Upper lobe of left lung (tissue), 4 donors: Measurements from ENCODE around the gene DENND10.

Experiments used
- EP300 ChIP-seq, 4 donors: sonication (generic); formaldehyde crosslinking; IDR thresholded peaks; one replicate each; pipeline ENCODE4 v1.5.1; 2017; ENCODE audit warnings: antibody characterized with exemption in 4 of 4, control low read depth in 2 of 4
- POLR2A ChIP-seq, 4 donors: fragments of 450-650 bp; IDR thresholded peaks; one replicate each; pipeline ENCODE4 v1.5.1; 2016 to 2017; ENCODE audit warnings: antibody characterized with exemption in 4 of 4, mild to moderate bottlenecking in 2 of 4
- TF ChIP-seq, protein P1 (sequence below), 6 experiments: fragments of 450-650 bp in 4 of 6; fragments of 200-600 bp in 2 of 6; sonication (generic) in 2 of 6; IDR thresholded peaks; one replicate each; pipeline ENCODE4 v1.5.1; 2016 to 2019; ENCODE audit warnings: antibody characterized with exemption in 6 of 6

DNA sequence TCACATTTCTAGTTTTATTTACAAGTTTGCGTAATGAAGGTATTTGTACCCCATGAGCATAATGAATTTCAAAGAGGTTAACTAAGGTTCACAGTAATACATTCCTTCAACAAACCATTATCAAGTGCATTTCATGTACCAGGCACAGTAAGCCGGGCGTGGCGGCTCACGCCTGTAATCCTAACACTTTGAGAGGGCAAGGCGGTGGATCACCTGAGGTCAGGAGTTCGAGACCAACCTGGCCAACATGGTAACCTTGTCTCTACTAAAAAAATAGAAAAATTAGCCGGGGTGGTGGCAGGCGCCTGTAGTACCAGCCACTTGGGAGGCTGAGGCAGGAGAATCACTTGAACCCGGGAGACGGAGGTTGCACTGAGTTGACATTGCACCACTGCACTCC lies 19.0 kb upstream of the DENND10 start:
- TF ChIP-seq, protein P1, sequence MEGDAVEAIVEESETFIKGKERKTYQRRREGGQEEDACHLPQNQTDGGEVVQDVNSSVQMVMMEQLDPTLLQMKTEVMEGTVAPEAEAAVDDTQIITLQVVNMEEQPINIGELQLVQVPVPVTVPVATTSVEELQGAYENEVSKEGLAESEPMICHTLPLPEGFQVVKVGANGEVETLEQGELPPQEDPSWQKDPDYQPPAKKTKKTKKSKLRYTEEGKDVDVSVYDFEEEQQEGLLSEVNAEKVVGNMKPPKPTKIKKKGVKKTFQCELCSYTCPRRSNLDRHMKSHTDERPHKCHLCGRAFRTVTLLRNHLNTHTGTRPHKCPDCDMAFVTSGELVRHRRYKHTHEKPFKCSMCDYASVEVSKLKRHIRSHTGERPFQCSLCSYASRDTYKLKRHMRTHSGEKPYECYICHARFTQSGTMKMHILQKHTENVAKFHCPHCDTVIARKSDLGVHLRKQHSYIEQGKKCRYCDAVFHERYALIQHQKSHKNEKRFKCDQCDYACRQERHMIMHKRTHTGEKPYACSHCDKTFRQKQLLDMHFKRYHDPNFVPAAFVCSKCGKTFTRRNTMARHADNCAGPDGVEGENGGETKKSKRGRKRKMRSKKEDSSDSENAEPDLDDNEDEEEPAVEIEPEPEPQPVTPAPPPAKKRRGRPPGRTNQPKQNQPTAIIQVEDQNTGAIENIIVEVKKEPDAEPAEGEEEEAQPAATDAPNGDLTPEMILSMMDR (IDR thresholded peaks at IDR 0.05) = no peak
- TF ChIP-seq POLR2A (IDR thresholded peaks at IDR 0.05) (no peak), EP300 (IDR thresholded peaks at IDR 0.05) (no peak)
